Measurements from ENCODE around the gene ZNF423.

DNA sequence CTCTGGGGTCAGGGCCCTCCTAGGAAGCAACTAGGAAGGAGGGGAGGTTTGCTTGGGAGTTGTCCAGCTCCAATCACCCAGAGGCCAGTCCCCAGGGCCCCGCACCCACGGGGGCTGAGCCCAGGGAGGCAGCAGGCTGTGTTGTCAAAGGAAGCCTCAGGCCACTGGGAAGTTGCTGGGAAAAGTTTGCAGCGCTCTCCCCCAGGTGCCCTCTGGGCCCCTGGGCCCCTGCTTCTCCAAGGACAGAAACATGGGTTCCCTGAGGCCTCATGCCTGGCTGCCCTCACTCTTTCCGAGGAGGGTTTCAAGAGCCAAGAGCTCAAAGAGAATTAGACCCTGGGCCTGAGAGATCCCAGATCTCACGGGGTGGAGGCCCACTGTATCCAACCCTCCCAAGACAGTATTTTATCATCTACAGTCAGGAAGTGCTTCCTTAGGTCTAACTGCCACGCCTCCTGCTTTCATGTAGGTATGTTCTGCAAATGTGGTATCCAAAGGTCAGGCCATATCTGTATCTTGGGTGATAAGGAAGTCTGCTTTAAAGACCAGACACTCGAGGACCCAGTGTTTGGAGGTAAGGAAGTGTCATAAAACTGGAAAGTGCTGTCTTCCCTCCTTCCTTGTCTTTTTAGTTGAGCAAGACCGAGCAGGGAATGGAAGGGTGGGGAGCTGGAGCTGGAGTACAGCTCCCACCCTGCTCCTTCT is 44.2 kb upstream of the ZNF423 start:
- TF ChIP-seq, protein P1, sequence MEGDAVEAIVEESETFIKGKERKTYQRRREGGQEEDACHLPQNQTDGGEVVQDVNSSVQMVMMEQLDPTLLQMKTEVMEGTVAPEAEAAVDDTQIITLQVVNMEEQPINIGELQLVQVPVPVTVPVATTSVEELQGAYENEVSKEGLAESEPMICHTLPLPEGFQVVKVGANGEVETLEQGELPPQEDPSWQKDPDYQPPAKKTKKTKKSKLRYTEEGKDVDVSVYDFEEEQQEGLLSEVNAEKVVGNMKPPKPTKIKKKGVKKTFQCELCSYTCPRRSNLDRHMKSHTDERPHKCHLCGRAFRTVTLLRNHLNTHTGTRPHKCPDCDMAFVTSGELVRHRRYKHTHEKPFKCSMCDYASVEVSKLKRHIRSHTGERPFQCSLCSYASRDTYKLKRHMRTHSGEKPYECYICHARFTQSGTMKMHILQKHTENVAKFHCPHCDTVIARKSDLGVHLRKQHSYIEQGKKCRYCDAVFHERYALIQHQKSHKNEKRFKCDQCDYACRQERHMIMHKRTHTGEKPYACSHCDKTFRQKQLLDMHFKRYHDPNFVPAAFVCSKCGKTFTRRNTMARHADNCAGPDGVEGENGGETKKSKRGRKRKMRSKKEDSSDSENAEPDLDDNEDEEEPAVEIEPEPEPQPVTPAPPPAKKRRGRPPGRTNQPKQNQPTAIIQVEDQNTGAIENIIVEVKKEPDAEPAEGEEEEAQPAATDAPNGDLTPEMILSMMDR (conservative IDR thresholded peaks at IDR 0.05; ENCODE audit: low read depth, low read length), result no peak
- TF ChIP-seq EZH2 (IDR thresholded peaks at IDR 0.05; ENCODE audit: borderline replicate concordance, low read depth, low read length, poor library complexity, severe bottlenecking), result no peak
